AG09309 (cell line): ENCODE results near the gene RAD1.

Source experiments
- DNase-seq: peaks from one replicate; pipeline ENCODE4 v3.0.0-alpha.2; 2010; ENCODE audit warnings: low read depth
- H3K4me3 ChIP-seq: 2 replicates; pipeline ENCODE4 v1.5.1; 2011; ENCODE audit warnings: mild to moderate bottlenecking, low read depth, low read length, moderate library complexity; ENCODE audit not compliant: control insufficient read depth
- TF ChIP-seq, protein P1 (sequence below): IDR thresholded peaks from 2 replicates; pipeline ENCODE4 v1.5.1; 2011; ENCODE audit warnings: mild to moderate bottlenecking, low read depth, low read length, inconsistent platforms; ENCODE audit not compliant: insufficient read depth, control insufficient read depth; ENCODE audit errors: missing control alignments

Gene RAD1

GRCh38 chr5:34941936-34942335, 26.6 kb upstream of the RAD1 start:
- no peak for DNase-seq
- TF ChIP-seq, protein P1, sequence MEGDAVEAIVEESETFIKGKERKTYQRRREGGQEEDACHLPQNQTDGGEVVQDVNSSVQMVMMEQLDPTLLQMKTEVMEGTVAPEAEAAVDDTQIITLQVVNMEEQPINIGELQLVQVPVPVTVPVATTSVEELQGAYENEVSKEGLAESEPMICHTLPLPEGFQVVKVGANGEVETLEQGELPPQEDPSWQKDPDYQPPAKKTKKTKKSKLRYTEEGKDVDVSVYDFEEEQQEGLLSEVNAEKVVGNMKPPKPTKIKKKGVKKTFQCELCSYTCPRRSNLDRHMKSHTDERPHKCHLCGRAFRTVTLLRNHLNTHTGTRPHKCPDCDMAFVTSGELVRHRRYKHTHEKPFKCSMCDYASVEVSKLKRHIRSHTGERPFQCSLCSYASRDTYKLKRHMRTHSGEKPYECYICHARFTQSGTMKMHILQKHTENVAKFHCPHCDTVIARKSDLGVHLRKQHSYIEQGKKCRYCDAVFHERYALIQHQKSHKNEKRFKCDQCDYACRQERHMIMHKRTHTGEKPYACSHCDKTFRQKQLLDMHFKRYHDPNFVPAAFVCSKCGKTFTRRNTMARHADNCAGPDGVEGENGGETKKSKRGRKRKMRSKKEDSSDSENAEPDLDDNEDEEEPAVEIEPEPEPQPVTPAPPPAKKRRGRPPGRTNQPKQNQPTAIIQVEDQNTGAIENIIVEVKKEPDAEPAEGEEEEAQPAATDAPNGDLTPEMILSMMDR, result no peak
- H3K4me3 ChIP-seq, result no peak overlapping the region

DNA sequence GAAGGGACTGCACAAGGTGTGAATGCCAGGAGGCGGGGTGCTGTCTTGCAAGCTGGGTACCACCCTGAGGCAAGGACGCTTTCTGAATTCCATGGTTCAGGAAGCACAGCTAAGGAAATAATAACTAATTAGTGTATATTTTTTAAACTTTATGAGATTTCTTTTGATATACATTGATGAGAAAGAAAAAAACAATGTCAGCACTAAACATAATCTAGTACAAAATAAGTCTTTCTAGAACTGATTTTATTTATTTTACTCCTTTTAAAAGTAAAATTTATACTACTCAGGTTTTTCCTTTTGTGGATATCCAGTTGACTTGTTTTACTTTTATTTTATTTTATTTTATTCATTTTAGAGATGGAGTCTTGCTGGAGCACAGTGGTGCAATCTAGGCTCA, 17.6 kb upstream of the RAD1 start:
- no peak for DNase-seq
- H3K4me3 ChIP-seq, result no peak overlapping the region
- TF ChIP-seq, protein P1, result no peak

DNA sequence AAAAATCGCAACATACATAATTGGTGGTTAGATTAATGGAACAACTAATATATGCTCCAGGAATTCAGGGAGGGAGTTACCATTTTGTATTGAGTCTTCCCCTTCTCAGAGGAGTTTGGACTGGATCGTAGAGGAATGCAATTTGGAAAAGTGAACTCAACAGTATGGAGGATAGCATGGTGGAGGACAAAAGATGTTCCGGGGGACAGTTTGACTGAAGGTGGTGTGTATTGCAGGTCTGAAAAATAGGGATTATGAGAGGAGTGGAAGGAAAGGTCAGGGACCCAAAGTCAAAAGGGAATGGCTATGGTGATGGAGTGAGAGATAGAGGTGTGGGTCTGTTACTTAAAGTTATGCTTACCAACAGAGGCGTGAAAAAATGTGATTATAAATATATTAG, 15.6 kb upstream of the RAD1 start:
- TF ChIP-seq, protein P1, result no peak
- H3K4me3 ChIP-seq, result peak overlapping the region; percentile 95
- no peak for DNase-seq

DNA sequence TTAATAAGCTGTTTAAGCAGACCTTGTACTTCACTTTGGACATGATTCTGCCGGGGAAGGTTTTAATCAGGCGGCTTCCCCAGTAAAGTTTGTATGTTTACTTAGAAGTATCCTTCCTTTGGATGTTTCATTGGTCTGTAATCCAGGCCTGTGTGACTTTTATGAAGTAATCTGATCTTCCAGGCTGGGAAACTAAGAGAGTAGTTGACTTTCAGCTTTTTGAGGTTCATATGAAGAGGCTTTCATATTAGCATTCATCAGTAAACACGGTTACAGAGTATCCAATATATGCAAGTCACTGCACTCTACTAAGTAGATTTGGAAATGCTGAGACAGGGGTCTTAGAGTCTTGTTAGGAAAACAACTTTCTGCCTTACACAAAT, 15.1 kb upstream of the RAD1 start:
- peak overlapping the region; percentile 95 for H3K4me3 ChIP-seq
- no peak for DNase-seq
- TF ChIP-seq, protein P1, result no peak

DNA sequence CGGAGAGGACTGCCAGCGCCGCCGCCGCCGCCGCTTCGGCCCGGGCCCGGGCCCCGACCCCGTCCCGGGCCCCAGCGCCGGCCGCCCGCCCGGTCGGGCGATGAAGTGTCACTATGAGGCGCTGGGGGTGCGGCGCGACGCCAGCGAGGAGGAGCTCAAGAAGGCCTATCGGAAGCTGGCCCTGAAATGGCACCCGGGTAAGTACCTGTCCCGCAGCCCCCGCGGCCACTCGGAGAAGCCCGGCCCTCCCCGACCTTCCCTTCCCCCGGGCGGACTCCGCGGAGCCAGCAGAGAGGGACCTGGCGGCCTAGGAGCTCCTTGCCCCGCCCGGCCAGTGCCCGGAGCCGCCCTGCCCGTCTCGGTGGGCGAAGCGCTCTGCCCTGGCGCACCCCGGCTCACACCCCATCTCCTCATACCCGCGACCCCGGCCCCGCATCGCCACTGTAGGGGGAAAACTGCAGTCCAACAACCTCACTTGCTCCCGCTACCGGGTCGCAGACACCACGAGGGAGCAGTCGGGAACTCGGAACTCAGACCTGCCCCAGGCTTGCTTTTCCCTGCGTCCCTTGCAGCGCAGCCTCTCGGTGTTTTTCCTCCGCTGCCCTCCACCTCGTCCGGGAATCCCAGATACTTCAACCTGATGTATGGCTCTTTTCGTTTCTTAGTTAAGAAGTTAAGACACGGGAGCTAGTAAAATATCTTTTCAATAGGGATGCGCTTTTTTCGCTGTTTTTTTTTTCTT, 14.6 kb upstream of the RAD1 start:
- DNase-seq, result no peak
- TF ChIP-seq, protein P1, result no peak
- peak overlapping the region; percentile 95 for H3K4me3 ChIP-seq

DNA sequence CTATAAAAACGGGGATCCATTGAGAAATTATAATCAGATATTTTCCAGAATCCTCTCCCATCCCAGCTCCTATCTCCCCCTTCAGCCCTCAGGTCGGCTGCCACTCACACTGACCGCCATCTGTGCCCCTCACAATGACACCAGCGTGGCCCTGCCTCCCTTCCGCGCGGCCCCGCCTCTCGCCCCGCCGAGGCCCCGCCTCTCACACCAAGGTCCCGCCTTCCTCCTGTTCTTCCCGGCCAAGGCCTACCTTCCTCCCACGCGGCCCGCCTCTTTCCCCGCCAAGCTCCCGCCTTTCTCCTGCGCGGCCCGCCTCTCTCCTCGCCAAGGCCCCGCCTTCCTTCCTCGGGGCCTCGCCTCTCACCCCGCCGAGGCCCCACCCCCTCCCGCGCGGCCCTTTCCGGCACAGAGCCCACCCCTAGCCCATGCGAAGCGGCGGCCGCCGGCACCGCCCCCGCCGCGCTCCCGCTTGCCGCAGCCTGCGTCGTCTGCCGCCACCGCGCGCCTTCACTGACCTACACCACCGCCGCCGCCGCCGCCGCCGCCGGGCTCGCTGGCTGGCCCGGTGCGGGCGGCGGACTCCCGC, 13.9 kb upstream of the RAD1 start, which contains the start of gene DNAJC21:
Gene DNAJC21 (plus strand): TSS at position 426 of the 586 bp plus-strand sequence. CDS start 261 bp downstream, outside the sequence.
- peak within 1 kb of the TSS; percentile 95 for H3K4me3 ChIP-seq
- peak; percentile 82 for DNase-seq
- TF ChIP-seq, protein P1, result no peak
